Measurements from ENCODE around the gene MAPK8IP3. TPM values are rescaled to one million over a fixed set of nuclear protein-coding genes. Genes with fewer than 3 reads are reported as not detected.

Gene MAPK8IP3
- total RNA-seq, 1 experiment from 2014 or later, result 41.1 TPM

DNA sequence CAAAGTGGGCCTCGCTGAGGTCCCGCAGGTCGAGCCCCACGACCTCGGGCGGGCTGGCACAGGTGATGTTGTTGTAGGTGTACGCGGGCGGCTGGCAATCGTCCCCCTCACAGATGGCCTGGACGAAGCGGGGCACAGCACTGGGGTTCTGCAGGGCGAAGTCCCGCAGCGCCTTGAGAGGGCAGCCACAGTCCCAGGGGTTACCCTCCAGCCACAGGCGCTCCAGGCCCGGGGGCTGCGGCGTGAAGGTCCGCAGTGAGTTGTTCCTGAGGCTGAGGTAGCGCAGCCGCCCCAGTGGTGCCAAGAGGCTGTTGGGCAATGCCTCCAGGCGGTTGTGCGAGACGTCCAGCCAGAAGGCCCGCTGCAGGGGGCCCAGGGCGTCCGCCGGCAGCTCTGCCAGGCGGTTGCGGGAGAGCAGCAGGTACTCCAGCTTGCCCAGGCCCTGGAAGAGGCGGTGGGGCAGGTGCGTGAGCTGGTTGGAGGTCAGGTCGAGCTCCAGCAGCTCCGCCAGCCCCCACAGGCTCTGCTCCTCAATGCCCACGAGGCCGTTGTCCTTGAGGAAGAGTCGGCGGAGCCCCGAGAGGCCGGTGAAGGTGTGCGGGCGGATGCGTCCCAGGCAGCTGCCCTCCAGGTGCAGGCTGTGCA, 84.7 kb downstream of the MAPK8IP3 start:
- Histone ChIP-seq H3K4me1 (ENCODE audit: insufficient read depth, low read length) (no peaks in the 10 kb centered on the region), H3K4me2 (ENCODE audit: low read length) (no peak overlapping the region), H3F3A (ENCODE audit: low read length, unreplicated experiment) (no peaks in the 10 kb centered on the region), H3K27ac (ENCODE audit: low read length) (no peak overlapping the region), H3K36me3 (ENCODE audit: low read depth, low read length) (no peaks in the 10 kb centered on the region), H3K9me3 (ENCODE audit: low read length) (no peaks in the 10 kb centered on the region), H2AFZ (ENCODE audit: low read length) (no peak overlapping the region), H3K9ac (ENCODE audit: low read length) (no peak overlapping the region), H3K79me2 (ENCODE audit: low read length) (peaks cover 9% of the 10 kb centered on the region), H4K20me1 (ENCODE audit: low read length) (no peaks in the 10 kb centered on the region), H3K27me3 (ENCODE audit: low read length) (no peaks in the 10 kb centered on the region), H3K9me2 (replicated peaks; ENCODE audit: low read length) (no peaks in the 10 kb centered on the region), H3K4me3 (ENCODE audit: low read length) (no peak overlapping the region)
- intact Hi-C loops (cut with micrococcal nuclease), result no loop called here
- no peak for TF ChIP-seq EZH2 (IDR thresholded peaks at IDR 0.05; ENCODE audit: low read length, unreplicated experiment)
- no peak for TF ChIP-seq EZH2phosphoT487 (IDR thresholded peaks at IDR 0.05; ENCODE audit: borderline replicate concordance, low read length)
- TF ChIP-seq, protein P1, sequence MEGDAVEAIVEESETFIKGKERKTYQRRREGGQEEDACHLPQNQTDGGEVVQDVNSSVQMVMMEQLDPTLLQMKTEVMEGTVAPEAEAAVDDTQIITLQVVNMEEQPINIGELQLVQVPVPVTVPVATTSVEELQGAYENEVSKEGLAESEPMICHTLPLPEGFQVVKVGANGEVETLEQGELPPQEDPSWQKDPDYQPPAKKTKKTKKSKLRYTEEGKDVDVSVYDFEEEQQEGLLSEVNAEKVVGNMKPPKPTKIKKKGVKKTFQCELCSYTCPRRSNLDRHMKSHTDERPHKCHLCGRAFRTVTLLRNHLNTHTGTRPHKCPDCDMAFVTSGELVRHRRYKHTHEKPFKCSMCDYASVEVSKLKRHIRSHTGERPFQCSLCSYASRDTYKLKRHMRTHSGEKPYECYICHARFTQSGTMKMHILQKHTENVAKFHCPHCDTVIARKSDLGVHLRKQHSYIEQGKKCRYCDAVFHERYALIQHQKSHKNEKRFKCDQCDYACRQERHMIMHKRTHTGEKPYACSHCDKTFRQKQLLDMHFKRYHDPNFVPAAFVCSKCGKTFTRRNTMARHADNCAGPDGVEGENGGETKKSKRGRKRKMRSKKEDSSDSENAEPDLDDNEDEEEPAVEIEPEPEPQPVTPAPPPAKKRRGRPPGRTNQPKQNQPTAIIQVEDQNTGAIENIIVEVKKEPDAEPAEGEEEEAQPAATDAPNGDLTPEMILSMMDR (conservative IDR thresholded peaks at IDR 0.05; ENCODE audit: low read depth, low read length), result no peak
- no peak for DNase-seq
- ATAC-seq, result no peak
- POLR2A ChIA-PET (ENCODE audit: unreplicated experiment), result no interaction called here
- CTCF ChIA-PET, result no interaction called here
- BruUV-seq (replicated peaks), result no TSS peak

GRCh38 chr16:1791256-1791942, 85.4 kb downstream of the MAPK8IP3 start:
- Histone ChIP-seq H3K27me3 (ENCODE audit: low read length) (no peaks in the 10 kb centered on the region), H4K20me1 (ENCODE audit: low read length) (no peaks in the 10 kb centered on the region), H3K9ac (ENCODE audit: low read length) (no peak overlapping the region), H3F3A (ENCODE audit: low read length, unreplicated experiment) (no peaks in the 10 kb centered on the region), H3K36me3 (ENCODE audit: low read depth, low read length) (no peaks in the 10 kb centered on the region), H3K9me2 (replicated peaks; ENCODE audit: low read length) (no peaks in the 10 kb centered on the region), H2AFZ (ENCODE audit: low read length) (no peak overlapping the region), H3K79me2 (ENCODE audit: low read length) (0 out of 2 replicates have a peak, but pooled peaks cover 2% of the 10 kb centered on the region), H3K4me2 (ENCODE audit: low read length) (no peak overlapping the region), H3K9me3 (ENCODE audit: low read length) (no peaks in the 10 kb centered on the region), H3K27ac (ENCODE audit: low read length) (no peak overlapping the region), H3K4me1 (ENCODE audit: insufficient read depth, low read length) (no peaks in the 10 kb centered on the region), H3K4me3 (ENCODE audit: low read length) (no peak overlapping the region)
- intact Hi-C loops (cut with micrococcal nuclease), result no loop called here
- no TSS peak for BruUV-seq (replicated peaks)
- ChIA-PET POLR2A (ENCODE audit: unreplicated experiment) (no interaction called here), CTCF (no interaction called here)
- TF ChIP-seq EZH2phosphoT487 (IDR thresholded peaks at IDR 0.05; ENCODE audit: borderline replicate concordance, low read length), result no peak
- TF ChIP-seq, protein P1 (conservative IDR thresholded peaks at IDR 0.05; ENCODE audit: low read depth, low read length), result no peak
- TF ChIP-seq EZH2 (IDR thresholded peaks at IDR 0.05; ENCODE audit: low read length, unreplicated experiment), result no peak
- no peak for DNase-seq
- ATAC-seq, result no peak
